NCI-H128 (cell line): ENCODE data around the gene VANGL1.

Experiments used
- DNase-seq: peaks from one replicate; lab custom pipeline; 2025; ENCODE audit not compliant: unreplicated experiment; lab: John Stamatoyannopoulos, UW

VANGL1 gene

DNA sequence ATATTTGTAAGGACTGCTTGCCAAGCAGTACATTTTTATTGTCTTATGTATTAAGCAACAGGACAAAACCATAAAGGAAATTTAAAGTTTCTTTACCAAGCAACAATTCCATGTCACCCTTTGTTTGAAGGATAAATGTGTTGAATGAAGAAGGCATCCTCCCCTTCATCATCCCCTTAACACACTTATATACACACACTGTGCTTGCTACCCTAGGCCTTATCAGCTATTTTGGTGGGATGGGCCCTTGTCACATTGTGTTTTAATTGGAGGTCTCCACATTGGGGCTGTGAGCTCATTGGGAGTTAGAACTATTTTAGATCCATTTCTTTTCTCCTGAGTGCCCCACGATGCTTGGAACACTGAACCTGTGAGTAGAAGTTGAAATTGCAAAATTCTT, 1.9 kb downstream of the VANGL1 start:
- DNase-seq, result no peak

DNA sequence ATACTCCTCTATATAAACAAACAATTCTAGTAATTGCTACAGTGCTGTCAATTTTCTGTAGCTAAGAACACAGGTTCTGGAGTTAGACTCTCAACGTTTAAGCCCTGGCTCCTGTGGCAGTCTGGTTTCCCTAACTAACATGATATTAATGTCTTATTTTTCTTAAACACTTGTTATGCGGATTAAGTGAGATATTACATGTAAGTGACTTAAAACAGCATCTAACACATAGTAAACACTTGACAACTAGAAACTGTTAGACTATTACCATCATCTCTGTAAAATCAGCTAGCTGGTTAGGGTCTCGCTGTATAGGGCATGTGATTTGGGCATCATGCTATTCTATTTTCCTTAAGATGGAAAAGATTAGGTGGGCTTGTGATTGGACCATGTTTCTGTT, 2.3 kb downstream of the VANGL1 start:
- DNase-seq, result no peak

DNA sequence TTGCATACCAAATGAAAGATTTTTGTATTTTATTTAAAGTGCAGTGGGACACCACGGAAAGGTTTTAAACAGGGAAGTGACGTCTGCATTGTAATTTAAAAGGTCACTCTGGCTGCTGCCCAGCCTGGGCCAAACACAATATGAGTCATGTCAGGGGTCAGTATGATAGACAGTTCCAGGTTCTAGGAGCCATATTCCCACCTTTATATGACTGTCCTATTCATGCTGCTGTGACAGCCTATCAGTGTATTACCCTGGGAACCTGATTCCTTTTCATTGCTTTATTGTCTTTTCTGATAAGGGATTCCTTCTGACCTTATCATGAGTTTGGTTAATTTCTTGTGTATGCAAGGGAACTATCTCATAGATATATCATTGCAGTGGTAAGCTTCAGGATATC, 5.3 kb downstream of the VANGL1 start:
- no peak for DNase-seq

DNA sequence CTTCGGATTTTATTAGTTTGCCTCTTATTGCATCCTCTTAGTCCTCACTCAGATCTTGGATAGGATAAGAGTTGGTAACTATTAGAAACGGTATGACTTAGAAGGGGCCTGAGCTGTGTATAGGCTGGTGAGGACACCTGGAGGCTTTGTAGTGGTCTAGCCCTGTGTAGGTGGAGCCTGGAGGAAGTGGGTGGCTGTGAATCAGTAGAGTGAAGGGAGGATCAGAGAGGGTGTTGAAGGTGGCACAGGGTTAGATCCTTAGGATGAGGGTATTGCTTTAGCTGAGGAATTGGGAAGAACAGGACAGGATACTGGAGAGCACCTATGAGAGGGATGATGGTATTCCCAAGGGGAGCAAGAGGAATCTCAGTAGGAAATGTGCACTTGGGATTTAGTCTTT, 5.7 kb downstream of the VANGL1 start:
- no peak for DNase-seq

GRCh38 chr1:115647919-115648650, 6.3 kb downstream of the VANGL1 start:
- no peak for DNase-seq

DNA sequence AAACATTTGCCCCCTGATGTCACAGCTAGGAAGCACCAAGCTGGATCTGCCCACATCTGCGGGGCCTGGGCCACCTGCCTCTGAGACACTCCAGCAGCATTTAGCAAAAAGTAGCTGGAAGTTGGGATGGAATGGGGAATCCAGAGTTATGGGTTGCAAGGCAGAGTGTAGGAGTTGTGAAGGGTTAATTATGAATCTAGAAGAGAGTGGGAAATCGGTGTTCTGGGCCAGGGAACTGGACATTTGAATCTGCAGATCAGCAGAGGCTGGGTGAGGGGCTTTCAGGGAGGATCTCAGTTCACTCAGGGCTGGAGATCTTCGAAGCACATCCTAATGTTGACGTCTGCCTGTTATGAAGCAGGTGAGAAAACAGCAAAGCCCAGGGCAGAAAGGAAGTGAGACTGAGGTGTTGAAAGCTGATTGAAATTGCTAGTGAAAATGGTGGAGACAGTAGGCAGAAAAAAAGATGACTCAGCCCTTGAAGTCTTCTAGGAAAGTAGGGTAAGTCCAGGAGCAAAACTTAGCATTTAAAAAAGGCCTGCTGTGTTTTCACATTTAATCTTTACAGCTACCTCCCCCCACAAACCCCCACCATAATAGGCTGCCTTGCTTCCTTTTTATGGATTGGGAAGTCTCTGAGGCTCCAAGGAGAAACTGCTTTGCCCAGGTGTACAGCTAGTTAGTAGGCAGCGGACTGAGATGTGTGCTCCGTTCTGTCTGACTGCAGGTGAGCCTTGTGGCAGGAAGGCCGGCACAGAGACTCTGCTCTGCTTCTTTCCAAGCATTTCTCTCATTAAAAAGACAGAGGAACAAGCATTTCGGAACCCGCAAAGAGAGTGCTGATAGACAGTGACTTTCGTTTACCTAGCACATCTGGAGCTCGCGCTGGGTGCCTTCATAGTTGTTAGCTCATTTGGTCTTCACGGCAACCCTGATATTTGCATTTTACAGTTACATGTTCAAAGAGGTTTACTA, 7.2 kb downstream of the VANGL1 start:
- no peak for DNase-seq

GRCh38 chr1:115649964-115650363, 8.2 kb downstream of the VANGL1 start:
- no peak for DNase-seq

DNA sequence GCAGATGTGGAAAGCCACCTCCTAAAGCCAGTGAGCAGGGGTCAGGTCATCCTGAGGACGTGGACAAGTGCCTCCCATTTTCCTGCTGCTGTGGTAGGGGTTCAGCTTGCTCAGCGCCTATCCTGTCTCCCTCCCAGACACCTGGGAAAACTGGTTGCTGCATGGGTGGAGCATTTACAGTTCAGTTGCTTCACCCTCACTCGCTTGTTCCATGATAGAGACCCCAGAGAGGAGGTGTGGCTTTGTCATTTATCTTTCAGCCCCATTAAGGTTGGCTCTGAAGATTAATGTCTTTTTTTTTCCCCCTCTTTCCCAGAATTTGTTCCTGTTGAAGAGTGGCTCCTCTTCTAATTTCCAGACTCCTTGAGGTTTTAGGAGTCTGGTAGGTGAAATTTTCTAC, 9.2 kb downstream of the VANGL1 start:
- no peak for DNase-seq

DNA sequence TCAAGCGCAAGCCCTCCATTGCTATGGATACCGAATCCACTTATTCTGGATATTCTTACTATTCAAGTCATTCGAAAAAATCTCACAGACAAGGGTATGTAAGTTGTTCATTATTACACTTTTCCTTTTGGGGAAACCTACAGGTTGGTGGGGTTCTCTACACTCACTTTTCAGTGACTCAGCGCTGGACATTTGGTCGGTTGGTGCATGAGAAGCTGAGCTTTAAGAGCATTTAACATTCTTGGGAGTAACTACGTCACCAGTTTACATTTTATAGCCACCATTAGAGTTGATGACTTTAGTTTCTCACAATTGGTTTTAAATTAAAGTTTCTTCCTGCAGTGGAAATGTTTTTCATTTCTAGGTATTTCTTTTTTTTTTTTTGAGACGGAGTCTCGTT, 9.6 kb downstream of the VANGL1 start:
- DNase-seq, result no peak

DNA sequence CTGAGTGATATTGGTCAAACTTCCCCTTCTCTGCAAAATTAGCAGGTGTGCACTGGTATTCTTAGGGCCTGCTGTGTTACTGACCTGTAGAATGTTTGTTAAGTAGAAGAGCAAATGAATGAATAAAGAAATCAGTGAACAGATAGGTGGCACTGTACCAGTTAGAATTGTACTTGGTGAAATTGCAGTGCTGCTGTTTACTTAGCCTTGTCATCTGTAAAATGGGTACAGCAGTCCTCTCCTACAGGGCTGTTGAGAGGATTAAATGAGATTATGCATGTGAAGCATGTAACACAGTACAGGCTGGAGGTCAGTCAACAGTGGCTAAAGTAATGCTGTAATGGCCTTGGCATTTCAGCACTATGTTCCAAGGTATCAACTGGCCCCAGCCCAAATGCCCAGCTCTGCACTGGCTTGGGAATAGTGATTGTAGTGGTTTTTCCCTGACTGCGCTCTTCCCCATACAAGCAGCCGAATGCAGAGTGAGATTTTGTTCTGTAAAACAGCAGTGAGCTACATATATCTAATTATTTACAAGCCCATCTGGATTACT, 10.5 kb downstream of the VANGL1 start:
- no peak for DNase-seq

DNA sequence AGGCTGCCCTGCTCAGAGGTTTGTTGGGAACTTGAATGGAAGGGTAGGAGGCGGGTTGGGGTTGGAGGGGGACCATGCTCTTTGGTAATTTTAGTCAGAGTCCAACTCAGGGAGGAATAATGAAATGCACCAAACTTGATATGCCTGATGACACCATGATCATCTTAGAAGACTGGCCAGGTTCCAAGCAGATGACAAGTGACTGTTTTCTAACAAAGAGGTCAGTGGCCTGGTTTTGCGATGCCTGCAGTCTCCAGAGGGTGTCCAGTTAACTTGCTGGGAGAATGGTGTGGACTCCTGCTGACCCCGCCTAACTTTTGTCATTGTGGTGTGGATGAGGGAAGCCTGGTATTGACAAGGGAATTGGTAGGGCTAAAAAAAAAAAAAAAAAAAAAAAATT, 12.4 kb downstream of the VANGL1 start:
- DNase-seq, result no peak

GRCh38 chr1:115654663-115655305, 13.0 kb downstream of the VANGL1 start:
- no peak for DNase-seq

- no peak for DNase-seq
Observed at GRCh38 chr1:115655306-115655663, 13.5 kb downstream of the VANGL1 start.

DNA sequence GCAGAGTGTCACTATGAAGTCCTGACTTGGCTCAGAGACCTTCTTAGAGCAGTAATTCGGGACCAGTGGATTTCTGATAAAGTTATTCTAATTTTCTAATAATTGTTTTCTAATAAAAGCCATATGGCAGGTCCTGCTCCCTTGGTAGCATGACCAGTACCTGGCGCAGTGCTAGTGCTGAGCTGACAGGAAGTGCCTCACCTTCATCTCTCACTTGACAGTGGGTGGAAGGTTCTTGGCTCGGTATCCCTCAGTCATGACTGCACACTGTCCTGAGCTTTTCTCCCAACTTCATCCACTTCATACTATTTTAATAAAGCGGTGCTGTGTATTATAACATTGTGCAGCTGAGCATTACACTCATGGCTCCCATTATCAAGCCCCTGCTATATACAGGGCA, 14.1 kb downstream of the VANGL1 start:
- no peak for DNase-seq

DNA sequence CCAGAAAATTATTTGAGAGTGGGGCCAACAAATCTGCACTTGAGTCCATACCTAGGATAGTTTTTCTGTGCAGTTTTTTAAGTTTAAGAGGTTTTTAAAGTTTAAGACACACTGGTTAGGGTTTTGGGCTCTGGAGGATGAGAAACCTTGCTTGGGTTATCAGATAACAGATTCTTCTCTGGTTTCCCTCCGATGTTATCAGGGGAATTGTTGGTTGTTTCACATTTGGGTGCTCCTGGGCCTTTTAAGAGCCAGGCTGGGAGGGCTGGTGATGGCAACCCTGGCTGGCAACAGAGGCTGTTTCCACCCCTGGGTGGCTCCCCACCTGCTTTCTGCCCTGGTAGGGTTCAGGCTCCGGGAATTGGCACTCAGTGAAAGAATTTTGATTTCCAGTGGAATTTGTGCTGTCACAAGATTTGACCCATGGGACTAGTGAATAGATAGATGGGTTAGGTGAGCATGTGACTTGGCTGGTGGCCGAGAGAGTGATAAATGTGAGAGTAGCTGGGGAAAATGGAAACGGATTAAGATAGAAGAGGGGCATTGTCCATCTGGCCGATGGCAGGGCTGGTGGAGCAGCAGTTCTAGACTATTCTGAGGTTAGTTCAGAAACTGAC, 14.8 kb downstream of the VANGL1 start:
- no peak for DNase-seq

GRCh38 chr1:115658646-115659045, 16.9 kb downstream of the VANGL1 start:
- no peak for DNase-seq

DNA sequence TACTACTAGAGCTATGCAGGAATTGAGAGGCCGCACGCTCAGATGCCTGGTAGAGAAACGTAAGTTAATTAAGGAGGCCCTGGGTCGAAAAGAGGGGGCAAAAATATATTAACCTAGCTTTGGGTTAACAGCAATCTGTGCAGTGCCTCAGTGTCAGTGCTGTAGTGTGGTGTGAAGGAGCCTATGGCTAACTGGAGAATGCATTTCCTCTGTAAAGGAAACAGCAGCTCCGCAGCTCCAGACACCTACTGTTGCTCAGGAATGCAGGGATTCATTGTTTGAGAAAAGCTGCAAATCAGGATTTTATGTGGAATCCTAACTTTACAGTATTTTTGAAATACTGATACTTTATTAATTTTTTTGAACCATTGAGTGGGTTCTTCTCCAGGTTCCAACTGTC, 18.4 kb downstream of the VANGL1 start:
- DNase-seq, result no peak

DNA sequence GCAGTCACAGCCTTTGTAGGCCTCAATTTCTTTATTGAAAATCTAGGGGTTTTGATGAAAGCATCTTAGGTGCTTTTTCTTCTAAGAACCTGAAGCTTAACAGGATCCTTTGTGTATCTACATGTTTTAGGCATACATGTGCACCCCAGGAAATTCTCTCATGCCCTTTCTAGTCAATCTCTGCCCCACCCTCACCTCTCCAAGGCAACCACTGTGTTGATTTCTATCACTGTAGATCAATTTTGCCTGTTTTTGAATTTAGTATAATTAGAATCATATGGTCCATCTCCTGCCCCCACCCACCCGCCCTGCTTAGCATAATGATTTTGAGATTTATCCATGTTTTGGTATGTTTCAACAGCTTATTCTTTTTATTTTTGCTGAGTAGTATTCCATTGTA, 19.4 kb downstream of the VANGL1 start:
- no peak for DNase-seq

GRCh38 chr1:115665319-115666096, 23.7 kb downstream of the VANGL1 start:
- DNase-seq, result peak; percentile 7

GRCh38 chr1:115666206-115666605, 24.4 kb downstream of the VANGL1 start:
- DNase-seq, result no peak
